Forelimb muscle (tissue), 1 donor: ENCODE data around the gene SSUH2. TPM values are rescaled to one million over a fixed set of nuclear protein-coding genes. Genes with fewer than 3 reads are reported as not detected.
"Not testable (repeated sequence)": the region's sequence is repeated elsewhere in the genome, so short reads cannot be mapped to it uniquely, and the experiment has no call there.

Experiments used
- DNase-seq: peaks from one replicate; pipeline ENCODE4 v3.0.0-alpha.2; 2013; ENCODE audit warnings: low read depth
- polyA plus RNA-seq: library from polyadenylated mRNA; unstranded; fragments of 120-200 nt; gene quantifications from one replicate; pipeline ENCODE4 v1.2.1, GENCODE V29; 2013; ENCODE audit not compliant: insufficient read length

The SSUH2 gene
- polyA plus RNA-seq, 1 donor: 3.5 TPM

- DNase-seq: not testable (repeated sequence)
Observed at GRCh38 chr3:8580434-8580833, 64.2 kb downstream of the SSUH2 start.

- DNase-seq: no peak
Observed at GRCh38 chr3:8579943-8580342, 64.7 kb downstream of the SSUH2 start.

- no peak for DNase-seq
Observed at GRCh38 chr3:8579096-8579495, 65.5 kb downstream of the SSUH2 start.

GRCh38 chr3:8578282-8578681 lies 66.3 kb downstream of the SSUH2 start:
- no peak for DNase-seq

- DNase-seq: no peak
Observed at GRCh38 chr3:8576841-8577571, 67.6 kb downstream of the SSUH2 start.

GRCh38 chr3:8576436-8576835 lies 68.2 kb downstream of the SSUH2 start:
- no peak for DNase-seq

- no peak for DNase-seq
Observed at GRCh38 chr3:8575364-8576104, 69.1 kb downstream of the SSUH2 start.

- no peak for DNase-seq
Observed at GRCh38 chr3:8574670-8575322, 69.8 kb downstream of the SSUH2 start.

- no peak for DNase-seq
Observed at GRCh38 chr3:8574040-8574669, 70.4 kb downstream of the SSUH2 start.

GRCh38 chr3:8573342-8573926 lies 71.2 kb downstream of the SSUH2 start:
- DNase-seq: no peak

- DNase-seq: no peak
Observed at GRCh38 chr3:8571256-8571655, 73.3 kb downstream of the SSUH2 start.

Other genes with a start within 250 kb of the SSUH2 start
- 253 TPM for gene LMCD1, start 143.0 kb downstream of the SSUH2 start, polyA plus RNA-seq
- 339 TPM for gene CAV3, start 89.0 kb upstream of the SSUH2 start, polyA plus RNA-seq
- 9.4 TPM for gene OXTR, start 124.8 kb upstream of the SSUH2 start, polyA plus RNA-seq